HCT116 (cell line): Measurements from ENCODE around the gene SUV39H2. TPM values are rescaled to one million over a fixed set of nuclear protein-coding genes. Genes with fewer than 3 reads are reported as not detected.

Experiments used
- ATAC-seq: fragments of 200-7000 bp; cut with Tn5 transposase; 2 replicates; pipeline ENCODE4 v1.9.1; 2020; ENCODE audit warnings: mild to moderate bottlenecking, moderate library complexity
- BruUV-seq: library from RNA; stranded (reverse); fragments of 400-500 nt; replicated peaks from 2 replicates; lab custom pipeline; 2021; lab: Mats Ljungman, UMichigan
- CTCF ChIA-PET: fragments of 300-600 bp; sonication (Branson Sonifier 250); formaldehyde crosslinking; loops from one replicate; lab custom pipeline; 2021; ENCODE audit warnings: antibody characterized with exemption; lab: Charles Lee
- POLR2A ChIA-PET: fragments of 300-600, 350-600 bp; sonication (Branson Sonifier 250); formaldehyde crosslinking; loops from one replicate; lab custom pipeline; 2021; ENCODE audit warnings: antibody characterized with exemption; lab: Charles Lee
- RAD21 ChIA-PET, 2 experiments: fragments of 300-600 bp; sonication (Branson Sonifier 250); formaldehyde crosslinking; loops; one replicate each; lab custom pipeline; 2023; ENCODE audit warnings: low total read pairs in 2 of 2; ENCODE audit not compliant: uncharacterized antibody in 2 of 2, unreplicated experiment in 2 of 2, low non-redundant PET in 1 of 2; lab: Charles Lee
- DNase-seq: peaks from one replicate; pipeline ENCODE4 v3.0.0-alpha.2; 2010; ENCODE audit warnings: low read depth, low spot score
- H2AFZ ChIP-seq: fragments of 200-600 bp; shearing (Covaris generic), sonication (generic); 2 replicates; pipeline ENCODE4 v1.6.1; 2017; ENCODE audit warnings: low read depth, mixed run types, mixed read lengths, antibody characterized with exemption, low read length; ENCODE audit not compliant: poor library complexity, severe bottlenecking
- H3K27ac ChIP-seq: 2 replicates; pipeline ENCODE4 v1.5.1; 2012; ENCODE audit warnings: low read depth, low read length
- H3K27me3 ChIP-seq: fragments of 200-600 bp; sonication (generic); 2 replicates; pipeline ENCODE4 v1.6.1; 2016; ENCODE audit warnings: mixed run types, low read length, mixed read lengths; ENCODE audit not compliant: insufficient read depth
- H3K36me3 ChIP-seq, 2 experiments: fragments of 200-500 bp in 1 of 2; fragments of 200-600 bp in 1 of 2; sonication (Bioruptor generic) in 1 of 2; sonication (generic) in 1 of 2; 2 replicates each; pipeline versions ENCODE4 v1.5.1 to v1.6.1; 2014 to 2016; ENCODE audit warnings: low read length in 2 of 2, inconsistent platforms in 1 of 2, mixed read lengths in 1 of 2, mixed run types in 1 of 2; ENCODE audit not compliant: insufficient read depth in 2 of 2, control insufficient read depth in 1 of 2
- H3K4me1 ChIP-seq, 2 experiments: fragments of 200-600 bp in 1 of 2; sonication (generic) in 1 of 2; 2 replicates each; pipeline versions ENCODE4 v1.5.1 to v1.6.1; 2012 to 2017; ENCODE audit warnings: low read length in 2 of 2, inconsistent platforms in 1 of 2, mild to moderate bottlenecking in 1 of 2, mixed read lengths in 1 of 2, mixed run types in 1 of 2, moderate library complexity in 1 of 2; ENCODE audit not compliant: insufficient read depth in 2 of 2, control insufficient read depth in 1 of 2
- H3K4me2 ChIP-seq: fragments of 200-600 bp; sonication (generic); 2 replicates; pipeline ENCODE4 v1.6.1; 2017; ENCODE audit warnings: mixed run types, low read length, mixed read lengths
- H3K4me3 ChIP-seq, 2 experiments: fragments of 200-600 bp in 1 of 2; sonication (generic) in 1 of 2; replicated peaks in 1 of 2; 2 replicates each; pipeline ENCODE4 v1.5.1; 2011 to 2016; ENCODE audit warnings: low read length in 2 of 2, control low read depth in 1 of 2, low read depth in 1 of 2, mild to moderate bottlenecking in 1 of 2, mixed read lengths in 1 of 2, mixed run types in 1 of 2
- H3K79me2 ChIP-seq: fragments of 200-600 bp; sonication (generic); 2 replicates; pipeline ENCODE4 v1.6.1; 2017; ENCODE audit warnings: mild to moderate bottlenecking, mixed run types, low read length, moderate library complexity, mixed read lengths; ENCODE audit not compliant: insufficient read depth
- H3K9ac ChIP-seq: fragments of 200-600 bp; sonication (generic); 2 replicates; pipeline ENCODE4 v1.6.1; 2016; ENCODE audit warnings: low read length, mixed read lengths
- H3K9me2 ChIP-seq: fragments of 200-600 bp; sonication (generic), shearing (Covaris generic); 2 replicates; pipeline ENCODE4 v1.6.1; 2017; ENCODE audit warnings: mixed run types, mild to moderate bottlenecking, moderate library complexity; ENCODE audit not compliant: insufficient read depth
- H3K9me3 ChIP-seq, 2 experiments: fragments of 200-500 bp in 1 of 2; fragments of 200-600 bp in 1 of 2; sonication (Bioruptor generic) in 1 of 2; sonication (generic) in 1 of 2; 2 replicates each; pipeline ENCODE4 v1.6.1; 2014 to 2017; ENCODE audit warnings: low read length in 2 of 2, mixed read lengths in 2 of 2, inconsistent platforms in 1 of 2, low read depth in 1 of 2, mild to moderate bottlenecking in 1 of 2, mixed run types in 1 of 2, moderate library complexity in 1 of 2; ENCODE audit not compliant: control insufficient read depth in 1 of 2, insufficient read depth in 1 of 2
- H4K20me1 ChIP-seq: fragments of 200-600 bp; sonication (generic), shearing (Covaris generic); 2 replicates; pipeline ENCODE4 v1.6.1; 2017; ENCODE audit warnings: mixed run types, mild to moderate bottlenecking, moderate library complexity; ENCODE audit not compliant: insufficient read depth
- ELF1 ChIP-seq: IDR thresholded peaks from 2 replicates; pipeline ENCODE4 v1.6.1; 2012; ENCODE audit warnings: low read depth, borderline replicate concordance
- EZH2phosphoT487 ChIP-seq: fragments of 200-600 bp; IDR thresholded peaks from 2 replicates; pipeline ENCODE4 v1.6.1; 2018; ENCODE audit warnings: antibody characterized with exemption, borderline replicate concordance
- FOSL1 ChIP-seq: IDR thresholded peaks from 2 replicates; pipeline ENCODE4 v1.6.1; 2012; ENCODE audit warnings: low read depth
- JUND ChIP-seq: IDR thresholded peaks from 2 replicates; pipeline ENCODE4 v1.6.1; 2012
- POLR2A ChIP-seq: IDR thresholded peaks from 2 replicates; pipeline ENCODE4 v1.7.0; 2011; ENCODE audit warnings: borderline replicate concordance; ENCODE audit not compliant: insufficient read depth, insufficient read length; ENCODE audit errors: extremely low read depth
- RAD21 ChIP-seq: IDR thresholded peaks from 2 replicates; pipeline ENCODE4 v1.6.1; 2012; ENCODE audit warnings: low read depth, mild to moderate bottlenecking
- REST ChIP-seq: IDR thresholded peaks from 2 replicates; pipeline ENCODE4 v1.6.1; 2012; ENCODE audit warnings: low read depth
- SIN3A ChIP-seq: IDR thresholded peaks from 2 replicates; pipeline ENCODE4 v1.6.1; 2012; ENCODE audit warnings: low read depth
- SRF ChIP-seq: IDR thresholded peaks from 2 replicates; pipeline ENCODE4 v1.6.1; 2012; ENCODE audit warnings: low read depth
- TCF7L2 ChIP-seq: IDR thresholded peaks from 2 replicates; pipeline ENCODE4 v1.7.0; 2011; ENCODE audit warnings: borderline replicate concordance, inconsistent platforms; ENCODE audit not compliant: insufficient read depth, insufficient read length; ENCODE audit errors: extremely low read depth
- YY1 ChIP-seq: IDR thresholded peaks from 2 replicates; pipeline ENCODE4 v1.6.1; 2011; ENCODE audit warnings: low read length, low read depth, moderate library complexity, mild to moderate bottlenecking; ENCODE audit not compliant: insufficient replicate concordance; ENCODE audit errors: extremely low read depth
- ZFX ChIP-seq: fragments of 450-650 bp; IDR thresholded peaks from 2 replicates; pipeline ENCODE4 v1.6.1; 2017
- intact Hi-C: fragments of 100-400 bp; cut with micrococcal nuclease; formaldehyde crosslinking; loops from 2 replicates; pipeline ENCODE4 v1.10.0; 2022
- total RNA-seq: library from RNA; stranded (reverse); gene quantifications from one replicate; pipeline ENCODE4 v1.2.1, GENCODE V29; 2021; ENCODE audit not compliant: unreplicated experiment
- TF ChIP-seq, protein P1 (sequence below): IDR thresholded peaks from 2 replicates; pipeline ENCODE4 v1.6.1; 2011; ENCODE audit warnings: mild to moderate bottlenecking, low read length, moderate library complexity; ENCODE audit not compliant: insufficient replicate concordance; ENCODE audit errors: extremely low read depth

SUV39H2 gene
- total RNA-seq, 1 experiment from 2014 or later = 26.6 TPM

DNA sequence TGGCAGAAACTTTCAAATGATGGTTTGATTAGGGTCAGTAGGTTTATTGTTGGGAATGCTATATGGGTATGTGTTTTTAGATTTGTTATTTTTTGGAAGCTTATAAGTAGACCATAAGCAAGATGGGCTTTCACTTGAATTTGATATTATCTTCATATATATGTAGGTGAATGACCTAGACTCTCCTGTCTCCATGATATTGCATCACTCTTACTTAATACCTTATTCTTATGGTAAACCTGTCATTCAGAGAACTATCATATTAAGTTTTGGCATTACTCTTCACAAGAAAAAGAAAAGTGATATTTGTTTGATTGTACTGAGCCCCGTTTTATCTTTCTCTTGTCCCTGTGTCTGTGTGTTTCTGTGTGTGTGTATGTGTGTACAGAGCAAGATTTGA is 23.2 kb upstream of the SUV39H2 start:
- Histone ChIP-seq H3K9me2 (no peaks in the 10 kb centered on the region), H3K4me3 (no peak overlapping the region), H3K79me2 (no peaks in the 10 kb centered on the region), H2AFZ (no peak overlapping the region), H3K27me3 (no peaks in the 10 kb centered on the region), H4K20me1 (no peaks in the 10 kb centered on the region), H3K4me1 (no peaks in the 10 kb centered on the region), H3K9me3 (no peaks in the 10 kb centered on the region), H3K9ac (no peak overlapping the region), H3K27ac (no peak overlapping the region), H3K4me2 (no peak overlapping the region), H3K36me3 (peaks cover 11 to 28% of the 10 kb centered on the region in 2 experiments)
- BruUV-seq = no TSS peak
- no peak for TF ChIP-seq REST
- TF ChIP-seq TCF7L2 = no peak
- TF ChIP-seq ELF1 = no peak
- TF ChIP-seq FOSL1 = no peak
- TF ChIP-seq, protein P1, sequence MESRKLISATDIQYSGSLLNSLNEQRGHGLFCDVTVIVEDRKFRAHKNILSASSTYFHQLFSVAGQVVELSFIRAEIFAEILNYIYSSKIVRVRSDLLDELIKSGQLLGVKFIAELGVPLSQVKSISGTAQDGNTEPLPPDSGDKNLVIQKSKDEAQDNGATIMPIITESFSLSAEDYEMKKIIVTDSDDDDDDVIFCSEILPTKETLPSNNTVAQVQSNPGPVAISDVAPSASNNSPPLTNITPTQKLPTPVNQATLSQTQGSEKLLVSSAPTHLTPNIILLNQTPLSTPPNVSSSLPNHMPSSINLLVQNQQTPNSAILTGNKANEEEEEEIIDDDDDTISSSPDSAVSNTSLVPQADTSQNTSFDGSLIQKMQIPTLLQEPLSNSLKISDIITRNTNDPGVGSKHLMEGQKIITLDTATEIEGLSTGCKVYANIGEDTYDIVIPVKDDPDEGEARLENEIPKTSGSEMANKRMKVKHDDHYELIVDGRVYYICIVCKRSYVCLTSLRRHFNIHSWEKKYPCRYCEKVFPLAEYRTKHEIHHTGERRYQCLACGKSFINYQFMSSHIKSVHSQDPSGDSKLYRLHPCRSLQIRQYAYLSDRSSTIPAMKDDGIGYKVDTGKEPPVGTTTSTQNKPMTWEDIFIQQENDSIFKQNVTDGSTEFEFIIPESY = no peak
- TF ChIP-seq RAD21 = no peak
- TF ChIP-seq JUND = no peak
- no peak for TF ChIP-seq POLR2A
- TF ChIP-seq SRF = no peak
- no peak for TF ChIP-seq EZH2phosphoT487
- TF ChIP-seq ZFX = no peak
- no peak for TF ChIP-seq SIN3A
- no peak for TF ChIP-seq YY1
- ATAC-seq = no peak
- no peak for DNase-seq
- POLR2A ChIA-PET = no interaction called here
- intact Hi-C loops = no loop called here
- RAD21 ChIA-PET = no interaction called here
- CTCF ChIA-PET = no interaction called here
